ENCODE measurements around the gene ELF4.

The ELF4 gene

DNA sequence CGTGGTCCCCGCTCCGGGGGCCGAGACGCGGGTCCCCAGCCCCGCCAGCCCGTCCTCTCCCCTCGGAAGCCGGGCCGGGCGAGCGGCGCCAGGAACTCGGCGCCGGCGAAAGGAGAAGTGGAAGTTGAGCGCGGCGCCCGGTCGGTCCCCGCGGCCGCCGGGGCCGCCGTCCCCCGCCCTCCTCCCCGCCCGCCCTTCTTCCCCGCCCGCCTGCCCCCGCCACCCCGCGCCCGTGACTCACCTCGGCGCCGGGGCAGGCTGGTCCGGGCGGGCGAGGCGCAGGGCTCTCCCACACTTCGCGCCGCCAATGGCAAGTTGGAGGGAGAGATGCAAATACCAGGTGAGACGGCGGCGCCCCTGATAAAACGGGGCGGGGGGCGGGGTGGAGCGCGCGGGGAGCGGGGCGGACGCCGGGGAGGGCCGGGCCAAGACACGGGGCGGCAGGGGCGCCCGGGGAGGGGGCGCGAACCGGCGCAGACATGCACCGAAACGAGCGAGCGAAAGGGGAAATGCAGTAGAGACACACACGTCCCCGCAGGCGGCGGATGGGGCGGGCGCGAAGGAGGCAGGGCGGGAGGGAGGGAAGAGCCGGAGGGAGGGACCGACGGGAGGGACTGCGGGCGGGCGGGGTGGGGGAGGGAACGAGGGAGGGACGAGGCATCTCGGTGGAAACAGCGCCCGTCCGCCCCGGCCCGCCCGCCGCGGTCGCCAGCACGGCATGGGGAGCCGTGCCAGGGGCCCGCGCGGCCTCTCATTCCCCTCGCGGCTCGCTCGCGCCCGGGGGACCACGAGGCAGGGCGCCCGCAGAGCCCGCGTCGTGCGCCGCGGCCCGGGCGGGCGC is at the start of gene ELF4:
Gene ELF4 (minus strand): TSS at position 119 of the 841 bp plus-strand sequence. CDS start 29,167 bp downstream, outside the sequence.
- DNase-seq, result peak in 9 of 58 donors; percentile 2 to 63 (median 4)

DNA sequence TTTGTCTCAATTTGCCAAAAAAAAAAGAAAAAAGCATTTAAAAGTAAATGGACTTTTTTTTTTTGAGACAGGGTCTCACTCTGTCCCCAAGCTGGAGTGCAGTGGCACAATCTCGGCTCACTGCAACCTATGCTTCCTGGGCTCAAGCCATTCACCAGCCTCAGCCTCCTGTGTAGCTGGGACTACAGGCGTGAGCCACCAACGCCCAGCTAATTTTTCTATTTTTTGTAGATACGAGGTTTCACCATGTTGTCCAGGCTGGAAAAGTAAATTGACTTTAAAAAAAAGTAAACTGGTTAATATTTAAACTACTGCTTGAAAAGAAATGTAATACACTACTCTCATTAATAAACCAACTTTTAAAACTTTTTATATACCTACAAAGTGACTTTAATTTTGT is 49.5 kb upstream of the ELF4 start:
- no peak for DNase-seq

DNA sequence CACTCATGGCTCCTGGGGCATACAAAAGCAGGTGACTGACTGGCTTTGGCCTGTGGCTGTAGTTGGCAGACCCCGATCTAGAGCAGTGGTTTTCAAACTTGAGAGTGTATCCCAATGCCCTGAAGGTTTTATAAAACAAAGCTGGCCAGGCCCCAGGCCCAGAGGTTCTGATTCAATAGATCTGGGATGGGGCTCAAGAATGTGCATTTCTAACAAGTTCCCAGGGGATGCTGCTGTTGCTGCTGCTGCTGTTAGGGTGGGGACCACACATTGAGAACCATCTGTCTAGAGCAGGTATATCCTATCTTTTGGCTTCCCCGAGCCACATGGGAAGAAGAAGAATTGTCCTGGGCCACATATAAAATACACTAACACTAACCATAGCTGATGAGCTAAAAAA is 48.0 kb upstream of the ELF4 start:
- DNase-seq, result no peak

DNA sequence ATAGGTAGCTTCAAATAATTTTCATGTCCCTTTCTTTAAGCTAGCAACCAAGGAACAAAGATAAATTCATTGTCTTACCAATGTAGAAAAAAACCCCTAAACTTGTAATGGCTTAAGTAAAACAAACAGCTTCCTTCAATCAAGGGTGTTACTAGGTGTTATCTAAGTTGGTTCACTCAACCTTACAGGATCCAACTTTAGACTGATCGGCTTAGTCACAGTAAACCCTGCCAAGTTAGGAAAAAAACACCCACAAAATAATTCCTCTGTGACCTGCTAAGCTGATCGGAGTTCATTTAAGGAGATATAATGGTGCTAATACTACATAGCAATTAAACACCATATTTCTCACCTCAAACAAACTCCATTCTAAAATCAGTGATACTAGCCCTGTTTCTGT is 45.3 kb upstream of the ELF4 start:
- DNase-seq, result no peak

DNA sequence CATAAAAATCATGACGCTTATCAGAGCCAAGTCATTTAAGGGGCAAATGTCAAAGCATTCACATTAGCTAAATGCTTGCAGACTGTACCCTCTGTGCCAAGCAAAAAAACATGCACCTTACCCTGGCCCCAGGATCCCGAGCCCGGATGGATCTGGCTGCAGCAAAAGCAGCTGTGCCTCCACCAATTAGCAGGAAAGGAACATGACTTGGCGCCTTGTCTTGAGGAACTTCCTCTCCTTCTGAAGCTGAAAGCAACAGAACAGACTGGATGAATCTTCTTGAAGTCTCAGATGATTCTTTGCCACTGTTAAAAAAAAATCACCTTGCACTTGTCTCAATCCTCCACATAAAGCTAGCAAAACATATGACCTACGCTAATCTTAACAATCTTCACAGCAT is 37.3 kb upstream of the ELF4 start:
- no peak for DNase-seq

DNA sequence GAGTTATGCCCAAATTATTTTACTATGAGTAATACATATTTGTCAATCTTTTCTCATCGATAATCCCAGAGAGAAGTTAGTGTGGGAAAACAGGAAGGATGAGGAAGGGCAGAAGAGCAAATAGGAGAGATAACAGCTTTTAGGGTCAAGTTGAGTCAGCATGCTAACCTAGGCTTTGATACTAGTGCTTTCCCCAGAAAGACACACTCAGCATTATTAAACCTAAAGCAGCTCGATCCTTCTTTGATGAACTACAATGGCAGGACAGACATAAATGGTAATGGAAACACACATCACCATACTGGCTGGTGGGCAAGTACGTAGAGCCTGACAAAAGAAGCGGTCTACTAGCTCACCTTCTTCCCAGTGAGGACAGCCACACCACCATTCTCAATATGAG is 34.8 kb upstream of the ELF4 start:
- no peak for DNase-seq

DNA sequence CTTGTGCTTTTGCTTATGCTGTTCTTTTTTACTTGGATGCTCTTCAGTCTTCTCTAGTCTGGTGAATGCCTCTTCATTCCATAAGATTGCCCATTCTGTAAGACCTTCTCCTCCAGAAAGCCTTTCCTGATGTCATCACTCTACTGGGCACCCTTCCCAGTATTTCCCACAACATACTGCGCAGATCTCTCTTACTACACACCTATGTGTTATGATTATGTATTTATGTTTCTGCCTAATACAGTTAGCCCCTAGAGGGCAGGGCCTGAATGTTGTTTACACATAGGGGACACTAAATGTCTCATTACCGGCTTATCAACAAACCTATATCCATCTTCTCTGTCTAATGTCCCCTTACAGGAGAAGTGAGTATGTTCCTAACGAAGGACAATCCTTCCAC is 34.2 kb upstream of the ELF4 start:
- no peak for DNase-seq

DNA sequence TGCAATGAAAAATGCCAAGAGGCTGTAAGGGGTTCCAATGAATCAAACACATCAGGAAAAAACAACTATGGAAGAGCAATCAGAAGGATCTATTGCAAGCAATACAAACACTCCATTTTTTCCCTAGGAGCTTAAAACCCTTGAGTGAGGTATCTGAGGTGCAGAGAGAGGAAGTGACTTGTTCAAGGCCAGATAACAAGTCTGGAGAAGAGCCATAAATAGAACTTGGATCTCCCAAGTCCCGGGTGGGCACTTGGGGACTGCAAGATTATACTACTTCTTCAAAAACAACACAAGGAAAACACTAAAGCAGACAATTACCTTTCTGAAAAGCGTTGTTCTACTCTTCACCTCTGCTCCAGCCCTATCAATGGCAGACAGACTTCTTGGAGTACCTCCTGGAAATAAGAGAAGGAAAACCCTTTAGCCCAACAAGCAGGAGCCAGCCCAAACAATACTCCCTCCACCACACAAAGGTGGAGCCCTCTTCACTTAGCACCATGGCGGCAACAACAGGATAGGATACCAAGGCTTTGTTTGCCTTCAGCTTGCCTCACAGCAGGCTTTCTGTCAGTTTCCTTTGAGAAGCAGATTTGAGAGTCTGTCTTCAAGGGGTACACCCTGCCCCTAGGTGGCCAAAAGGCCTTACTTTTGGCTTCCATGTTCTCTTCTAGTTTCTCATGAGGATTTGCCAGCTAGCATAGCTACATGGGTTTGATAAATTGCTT is 29.3 kb upstream of the ELF4 start:
- DNase-seq, result no peak

DNA sequence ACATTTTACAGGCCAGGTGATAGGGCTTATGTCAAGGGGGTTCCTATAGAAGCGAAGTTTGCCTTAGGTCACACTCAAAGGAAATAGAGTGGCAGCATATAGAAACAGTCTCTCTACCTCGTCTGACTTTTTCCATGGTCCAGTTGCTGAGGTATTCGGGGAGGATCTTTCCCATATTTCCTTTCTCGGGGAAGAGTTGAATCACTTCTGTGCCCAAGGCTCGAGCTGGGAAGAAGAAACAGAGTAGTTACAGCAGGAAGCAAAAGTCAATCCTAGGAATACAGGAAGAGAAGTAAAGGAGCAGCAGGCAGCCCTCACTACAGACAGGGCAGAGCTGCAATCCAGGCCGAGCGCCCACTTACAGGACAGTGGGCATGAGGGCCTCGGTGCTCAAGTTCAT is 26.7 kb upstream of the ELF4 start:
- no peak for DNase-seq

DNA sequence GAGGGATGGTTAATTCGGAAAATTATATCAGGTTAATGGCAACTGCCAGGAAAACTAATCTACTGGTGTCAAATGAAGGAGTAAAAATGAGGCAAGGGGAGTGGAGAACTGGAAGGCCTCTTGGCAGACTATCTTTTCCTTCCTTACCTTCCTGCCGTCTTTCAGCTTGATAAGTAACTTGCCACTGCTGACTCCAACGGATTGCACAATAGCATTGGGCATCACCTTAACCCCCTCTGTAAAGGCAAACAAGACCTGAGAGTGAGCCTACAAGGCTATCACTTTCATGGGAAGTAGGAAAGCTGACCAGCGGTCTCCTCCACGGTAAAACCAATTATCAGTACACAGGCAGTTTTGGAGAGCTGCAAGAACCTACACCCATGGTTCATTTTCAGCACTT is 26.2 kb upstream of the ELF4 start:
- DNase-seq, result no peak

DNA sequence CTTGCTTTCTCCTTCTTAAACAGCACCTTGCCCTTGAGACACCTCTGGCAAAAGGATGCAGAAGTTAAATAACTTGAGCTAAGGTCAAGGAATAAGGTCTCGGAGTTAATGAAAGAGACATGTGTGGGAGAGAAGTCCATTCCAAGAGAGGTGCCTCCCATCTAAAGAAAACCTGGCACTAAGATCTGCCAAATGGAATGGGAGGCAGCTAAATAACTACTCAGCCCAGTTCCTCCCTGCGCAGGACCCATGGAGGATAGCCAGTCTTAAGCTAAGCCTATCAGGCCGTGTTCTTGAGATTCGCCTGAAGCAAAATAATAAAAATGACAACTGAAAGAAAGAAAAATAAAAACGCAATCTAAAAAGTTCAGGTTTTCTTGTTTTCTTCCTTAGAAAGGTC is 20.7 kb upstream of the ELF4 start:
- no peak for DNase-seq

DNA sequence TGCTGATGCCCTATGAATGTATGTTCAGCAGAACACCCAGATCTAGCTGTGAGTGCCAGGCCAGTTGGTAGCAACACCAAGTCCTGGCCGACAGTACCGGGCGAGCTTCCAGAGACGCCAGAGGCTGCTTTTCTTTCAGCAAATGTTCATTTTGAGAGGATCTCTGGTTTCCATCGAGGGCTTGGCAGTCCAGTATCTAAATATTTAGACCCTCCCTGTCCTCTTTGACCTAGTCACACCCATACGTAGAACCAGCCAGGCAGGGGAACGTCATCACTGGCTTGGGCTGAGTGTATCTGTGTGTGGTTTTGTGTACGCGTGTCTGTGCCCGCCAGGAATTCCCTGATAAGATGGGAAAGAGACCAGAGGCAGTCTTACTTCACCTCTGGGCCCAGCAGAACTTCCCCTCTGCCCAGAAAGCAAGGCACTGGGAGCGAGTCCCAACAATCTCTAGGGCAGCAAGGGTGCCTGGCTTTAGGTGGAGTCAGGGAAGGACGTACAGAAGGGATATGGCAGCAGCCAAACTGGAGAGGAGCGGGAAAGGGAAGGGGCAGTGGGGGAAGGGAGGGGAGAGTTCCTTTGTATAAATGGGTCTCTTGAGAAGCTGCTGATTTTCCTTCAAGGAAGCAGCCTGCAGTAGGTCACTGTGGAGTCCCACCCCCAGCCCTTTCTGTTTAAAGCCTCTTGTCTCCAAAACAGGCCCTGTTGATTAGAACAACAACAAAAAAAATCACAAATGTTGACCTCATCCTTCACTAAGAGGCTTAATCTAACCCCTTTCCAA is 15.0 kb upstream of the ELF4 start:
- DNase-seq, result peak in 25 of 58 donors; percentile 0 to 31 (median 4)

DNA sequence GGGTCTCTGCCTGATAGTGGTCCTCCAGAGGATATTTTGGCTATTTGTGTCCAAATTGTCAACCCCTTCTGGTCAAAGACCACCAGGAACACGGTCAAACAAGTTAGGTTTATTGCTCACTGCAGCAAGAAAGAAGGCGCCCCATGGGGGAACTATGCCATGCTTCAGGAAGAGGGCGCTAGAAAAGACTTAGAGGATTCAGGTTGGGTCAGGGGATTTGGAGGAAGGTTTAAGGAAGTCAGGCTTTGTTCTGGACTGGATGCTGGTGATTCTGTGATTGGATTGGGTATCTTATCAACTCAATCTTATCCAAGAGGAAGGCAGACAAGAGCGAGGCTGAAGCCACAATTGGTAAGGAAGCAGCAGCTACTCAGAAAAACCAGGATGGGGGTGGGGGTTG is 14.3 kb upstream of the ELF4 start:
- DNase-seq, result no peak

DNA sequence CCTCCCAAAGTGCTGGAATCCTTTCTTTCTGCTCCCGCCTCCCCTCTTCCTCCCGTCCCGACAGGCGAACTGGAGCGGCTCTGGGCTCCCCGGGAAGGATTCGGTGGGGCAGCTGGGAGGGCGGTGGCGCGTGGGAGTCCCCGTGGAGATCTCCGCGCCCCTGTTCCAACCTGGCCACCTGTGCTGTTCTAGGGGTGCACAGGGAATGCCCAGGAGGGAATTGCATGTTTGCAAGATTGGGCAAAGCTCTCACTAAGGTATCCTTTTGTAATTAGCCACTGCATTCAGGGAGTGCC is 11.2 kb upstream of the ELF4 start:
- no peak for DNase-seq

DNA sequence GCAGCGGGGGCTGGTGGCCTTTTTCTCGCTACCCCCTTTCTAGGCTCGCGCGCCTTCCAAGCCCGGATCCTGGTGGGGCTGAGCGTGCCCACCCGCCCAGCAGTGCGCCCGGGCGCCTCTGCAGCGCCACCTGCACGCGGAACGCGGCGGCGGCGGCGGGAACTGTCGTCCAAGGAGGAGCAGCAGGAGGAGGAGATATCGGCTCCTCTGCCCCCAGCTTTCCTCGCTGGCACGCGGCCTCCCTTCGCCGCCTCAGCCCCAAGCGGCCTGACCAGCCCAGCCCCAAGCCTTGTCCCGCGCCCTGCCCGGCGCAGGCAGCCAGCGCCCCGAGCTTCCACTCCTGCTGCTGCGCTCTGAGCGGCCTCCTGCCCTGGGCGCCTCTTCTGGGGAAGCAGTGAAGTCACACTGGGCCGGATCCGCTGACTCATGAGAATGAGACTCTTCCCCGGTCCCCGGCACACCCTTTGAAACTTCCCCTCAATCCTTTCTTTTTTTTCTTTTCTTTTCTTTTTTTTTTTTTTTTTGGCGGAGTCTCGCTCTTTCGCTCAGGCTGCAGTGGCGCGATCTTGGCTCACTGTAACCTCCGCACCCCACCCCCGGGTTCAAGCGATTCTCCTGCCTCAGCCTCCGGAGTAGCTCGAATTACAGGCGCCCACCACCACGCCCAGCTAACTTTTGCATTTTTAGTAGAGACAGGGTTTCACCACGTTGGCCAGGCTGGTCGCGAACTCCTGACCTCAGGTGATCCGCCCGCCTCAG is 10.6 kb upstream of the ELF4 start:
- DNase-seq, result peak in 55 of 58 donors; percentile 1 to 73 (median 30)

DNA sequence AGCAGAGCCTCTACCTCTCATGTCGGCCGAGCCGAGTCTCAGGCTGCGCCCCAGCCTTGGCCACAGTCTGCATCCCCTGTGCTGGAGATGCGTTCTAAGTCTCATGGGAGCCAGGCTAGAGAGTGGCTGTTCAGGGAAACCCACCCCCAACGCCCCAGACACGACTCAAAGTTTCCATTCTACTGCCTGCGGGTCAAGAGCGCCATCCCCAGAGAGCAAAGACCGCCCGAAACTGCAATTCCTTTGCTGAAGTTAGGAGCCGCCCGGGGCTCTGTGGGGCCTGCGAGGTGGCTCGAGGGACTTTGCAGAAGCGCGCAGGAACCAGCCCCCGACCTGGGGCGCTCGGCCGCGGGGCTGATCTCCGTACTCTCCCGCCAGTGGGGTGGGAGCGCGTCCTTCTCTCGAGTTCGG is 10.0 kb upstream of the ELF4 start:
- no peak for DNase-seq

DNA sequence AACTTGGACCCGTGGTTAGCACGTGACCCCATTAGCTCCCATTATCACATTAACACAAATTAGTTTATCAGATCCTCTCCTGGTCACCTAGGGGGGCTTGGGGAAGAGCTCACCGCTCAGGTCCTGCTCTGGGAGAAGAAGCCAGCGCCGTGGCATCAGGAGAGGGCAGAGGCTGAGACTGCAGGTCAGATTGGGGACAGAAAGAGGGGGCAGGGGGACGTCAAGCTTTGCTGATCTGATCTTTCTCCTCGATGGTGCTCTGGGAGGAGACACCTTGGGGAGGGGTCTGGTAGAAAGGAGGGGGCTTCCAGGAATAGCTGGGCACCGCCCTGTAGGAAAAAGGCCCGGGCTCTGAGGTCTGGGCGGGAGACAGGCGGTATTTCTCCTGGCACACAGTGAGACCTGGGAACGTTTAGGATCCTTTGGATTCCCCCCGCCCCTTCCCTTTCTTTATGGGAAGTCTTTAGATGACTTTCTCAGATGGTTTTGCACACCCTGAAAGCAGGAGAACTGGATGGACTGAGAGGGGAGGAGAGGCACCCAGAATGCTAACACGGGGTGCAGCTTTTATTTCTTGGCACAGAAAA is 9.1 kb upstream of the ELF4 start:
- DNase-seq, result no peak

DNA sequence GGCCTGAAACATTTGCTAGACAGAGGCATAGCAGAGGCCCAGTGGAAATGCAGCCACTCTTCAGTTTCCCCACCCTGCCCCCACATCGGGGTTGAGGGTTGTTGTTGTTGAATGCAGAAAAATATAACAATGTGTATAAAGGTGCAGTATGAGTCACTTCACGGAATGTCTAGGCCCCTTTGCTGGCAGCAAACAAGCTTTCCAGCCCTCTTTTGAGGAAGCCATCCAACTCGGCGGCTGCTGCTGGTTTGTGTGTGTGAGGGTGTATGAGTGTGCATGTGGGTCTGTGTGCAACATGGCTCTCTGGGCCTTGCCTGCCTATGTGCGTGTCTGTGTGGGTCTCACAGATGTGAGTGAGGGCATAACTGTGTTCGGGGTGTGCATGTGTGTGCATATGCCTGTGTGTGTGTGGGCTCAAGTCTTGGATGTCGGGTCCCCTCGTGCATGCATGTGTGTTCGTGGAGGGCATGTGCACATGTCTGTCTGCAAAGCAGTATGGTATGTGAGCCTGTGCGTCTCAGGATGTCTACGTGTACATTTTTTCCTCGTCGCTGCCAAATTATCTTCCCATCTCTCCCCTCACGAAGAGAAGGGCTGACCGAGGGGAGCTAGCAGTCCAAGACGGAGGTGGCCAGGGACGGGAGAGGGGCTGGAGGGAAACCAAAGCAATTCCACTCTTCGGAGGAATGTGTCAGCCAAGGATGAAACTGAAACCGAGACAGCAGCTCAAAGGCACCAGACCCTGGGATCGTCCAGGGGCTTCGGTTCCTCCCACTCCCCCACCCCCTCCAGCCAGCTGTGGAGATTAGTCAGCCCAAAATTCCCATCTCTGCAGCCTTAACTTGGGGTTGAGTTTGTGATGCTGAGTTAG is 8.4 kb upstream of the ELF4 start:
- DNase-seq, result no peak

DNA sequence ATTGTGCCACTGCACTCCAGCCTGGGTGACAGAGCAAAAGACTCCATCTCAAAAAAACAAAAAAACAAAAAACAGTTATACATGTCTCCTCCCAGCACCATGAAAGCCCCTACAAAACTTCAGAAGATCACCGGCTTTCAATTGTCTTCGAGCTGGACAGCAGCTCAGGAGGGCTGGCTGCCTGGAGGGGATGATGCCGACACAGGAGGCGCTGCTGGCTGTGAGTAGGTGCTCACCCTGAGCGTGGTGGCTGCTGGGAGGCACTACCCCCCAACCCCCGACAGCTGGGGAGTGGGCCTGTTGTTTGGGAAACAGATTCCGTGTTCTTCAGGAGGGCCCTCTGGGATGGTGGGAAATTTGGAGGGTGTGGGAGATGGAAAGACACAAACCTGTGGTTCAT is 6.9 kb upstream of the ELF4 start:
- DNase-seq, result no peak

All from anterior cingulate cortex (tissue), 58 donors.